ENCODE data around the gene ART4. TPM values are rescaled to one million over a fixed set of nuclear protein-coding genes. Genes with fewer than 3 reads are reported as not detected.
A peak's percentile ranks its signal among the peaks of the same experiment; 100 is the strongest.

Gene ART4, protein sequence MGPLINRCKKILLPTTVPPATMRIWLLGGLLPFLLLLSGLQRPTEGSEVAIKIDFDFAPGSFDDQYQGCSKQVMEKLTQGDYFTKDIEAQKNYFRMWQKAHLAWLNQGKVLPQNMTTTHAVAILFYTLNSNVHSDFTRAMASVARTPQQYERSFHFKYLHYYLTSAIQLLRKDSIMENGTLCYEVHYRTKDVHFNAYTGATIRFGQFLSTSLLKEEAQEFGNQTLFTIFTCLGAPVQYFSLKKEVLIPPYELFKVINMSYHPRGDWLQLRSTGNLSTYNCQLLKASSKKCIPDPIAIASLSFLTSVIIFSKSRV
- total RNA-seq, result 0.98 TPM

DNA sequence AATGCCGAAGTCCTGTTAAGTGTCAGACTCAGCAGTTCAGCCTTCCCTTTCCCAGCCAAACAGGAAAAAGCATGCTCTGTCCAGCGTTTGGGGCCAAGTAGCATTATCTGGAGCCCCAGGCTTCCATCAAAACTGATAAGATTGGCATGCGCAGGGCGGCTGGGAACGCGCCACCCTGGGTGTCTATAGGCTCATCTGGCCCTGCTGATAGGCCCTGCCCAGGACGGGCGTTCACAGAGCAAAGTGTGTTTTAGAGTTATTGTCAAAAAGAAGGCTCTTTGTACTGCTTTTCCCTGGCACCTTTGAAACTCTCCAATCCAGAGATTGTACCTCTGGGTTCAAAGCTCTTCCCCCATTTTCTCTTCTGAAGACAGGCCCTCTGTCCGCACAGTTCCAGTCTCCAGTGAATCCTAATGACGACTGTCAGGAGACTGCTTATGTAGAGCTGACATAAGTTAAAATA lies at the start of gene ART4:
TSS of gene ART4 (minus strand) at position 102 of the 463 bp plus-strand sequence. CDS start 413 bp downstream, outside the sequence.
- Histone ChIP-seq H3K4me3 (no peak within 1 kb of the TSS), H3K36me3 (no peaks in the 10 kb centered on the region), H3K27me3 (no peaks in the 10 kb centered on the region), H3K4me1 (peaks cover 31% of the 10 kb centered on the region), H3K9me3 (no peaks in the 10 kb centered on the region), H3K27ac (peak within 1 kb of the TSS; percentile 22)
- intact Hi-C loops (cut with DNase I), result loop anchor here (5.0 kb wide), 1 partner anchor 424 kb away; no protein-coding TSS in a partner anchor
- no peak for DNase-seq (ENCODE audit: extremely low spot score in 2 of 2)
- TF ChIP-seq POLR2A (IDR thresholded peaks at IDR 0.05) (no peak), POLR2AphosphoS5 (IDR thresholded peaks at IDR 0.05; ENCODE audit: insufficient read depth in 1 of 2, low read depth in 1 of 2) (no peak)
- TF ChIP-seq, protein P1, sequence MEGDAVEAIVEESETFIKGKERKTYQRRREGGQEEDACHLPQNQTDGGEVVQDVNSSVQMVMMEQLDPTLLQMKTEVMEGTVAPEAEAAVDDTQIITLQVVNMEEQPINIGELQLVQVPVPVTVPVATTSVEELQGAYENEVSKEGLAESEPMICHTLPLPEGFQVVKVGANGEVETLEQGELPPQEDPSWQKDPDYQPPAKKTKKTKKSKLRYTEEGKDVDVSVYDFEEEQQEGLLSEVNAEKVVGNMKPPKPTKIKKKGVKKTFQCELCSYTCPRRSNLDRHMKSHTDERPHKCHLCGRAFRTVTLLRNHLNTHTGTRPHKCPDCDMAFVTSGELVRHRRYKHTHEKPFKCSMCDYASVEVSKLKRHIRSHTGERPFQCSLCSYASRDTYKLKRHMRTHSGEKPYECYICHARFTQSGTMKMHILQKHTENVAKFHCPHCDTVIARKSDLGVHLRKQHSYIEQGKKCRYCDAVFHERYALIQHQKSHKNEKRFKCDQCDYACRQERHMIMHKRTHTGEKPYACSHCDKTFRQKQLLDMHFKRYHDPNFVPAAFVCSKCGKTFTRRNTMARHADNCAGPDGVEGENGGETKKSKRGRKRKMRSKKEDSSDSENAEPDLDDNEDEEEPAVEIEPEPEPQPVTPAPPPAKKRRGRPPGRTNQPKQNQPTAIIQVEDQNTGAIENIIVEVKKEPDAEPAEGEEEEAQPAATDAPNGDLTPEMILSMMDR (IDR thresholded peaks at IDR 0.05), result no peak

GRCh38 chr12:14892726-14893505 lies 49.6 kb upstream of the ART4 start:
- Histone ChIP-seq H3K27ac (peak overlapping the region; percentile 55), H3K4me3 (no peak overlapping the region)
- intact Hi-C loops (cut with DNase I), result loop anchor here (5.0 kb wide), 1 partner anchor 46 kb away; no protein-coding TSS in a partner anchor

GRCh38 chr12:14890701-14891100 lies 47.4 kb upstream of the ART4 start:
- intact Hi-C loops (cut with DNase I), result loop anchor here (5.0 kb wide), 1 partner anchor 43 kb away; no protein-coding TSS in a partner anchor
- no peak for DNase-seq (ENCODE audit: extremely low spot score in 2 of 2)
- no peaks in the 10 kb centered on the region for H3K36me3 ChIP-seq
- H3K27ac ChIP-seq, result no peak overlapping the region
- no peak for TF ChIP-seq POLR2AphosphoS5 (IDR thresholded peaks at IDR 0.05; ENCODE audit: insufficient read depth in 1 of 2, low read depth in 1 of 2)
- TF ChIP-seq, protein P1 (IDR thresholded peaks at IDR 0.05), result no peak
- no peak for TF ChIP-seq POLR2A (IDR thresholded peaks at IDR 0.05)
- H3K4me3 ChIP-seq, result no peak overlapping the region
- H3K27me3 ChIP-seq, result no peaks in the 10 kb centered on the region
- H3K9me3 ChIP-seq, result no peaks in the 10 kb centered on the region
- H3K4me1 ChIP-seq, result peaks cover 19% of the 10 kb centered on the region

More at GRCh38 chr12:14892726-14893505, 49.6 kb upstream of the ART4 start:
- Histone ChIP-seq H3K4me1 (peaks cover 6% of the 10 kb centered on the region), H3K9me3 (no peaks in the 10 kb centered on the region), H3K27me3 (no peaks in the 10 kb centered on the region), H3K36me3 (no peaks in the 10 kb centered on the region)
- TF ChIP-seq POLR2A (IDR thresholded peaks at IDR 0.05) (no peak), POLR2AphosphoS5 (IDR thresholded peaks at IDR 0.05; ENCODE audit: insufficient read depth in 1 of 2, low read depth in 1 of 2) (peak in 1 of 2 donors; percentile 27)
- DNase-seq (ENCODE audit: extremely low spot score in 2 of 2), result no peak

DNA sequence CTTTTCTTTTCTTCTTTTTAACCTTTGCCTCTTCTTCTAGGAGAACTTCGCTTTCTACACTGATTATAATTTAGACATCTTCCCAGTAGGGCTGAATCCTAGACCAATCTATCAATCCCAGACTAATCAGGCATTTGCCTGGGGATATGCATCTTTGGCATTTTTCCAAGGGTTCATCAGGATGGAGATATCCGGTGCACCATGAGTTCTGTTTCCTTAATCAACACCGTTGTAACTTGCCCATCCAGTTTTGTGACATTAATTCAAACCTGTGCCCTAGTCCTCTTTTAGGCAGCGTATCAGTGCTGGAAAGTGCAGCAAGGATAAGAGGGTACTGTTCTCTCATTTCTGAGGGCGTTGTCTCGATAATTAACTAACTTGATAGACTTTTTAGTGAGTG lies 42.9 kb upstream of the ART4 start:
- intact Hi-C loops (cut with DNase I), result loop anchor here (10.0 kb wide), 1 partner anchor 111 kb away; a partner anchor contains a TSS
- peak overlapping the region in 1 of 2 donors; percentile 39 for H3K4me3 ChIP-seq
- DNase-seq (ENCODE audit: extremely low spot score in 2 of 2), result no peak
- no peaks in the 10 kb centered on the region for H3K9me3 ChIP-seq
- no peaks in the 10 kb centered on the region for H3K27me3 ChIP-seq
- H3K36me3 ChIP-seq, result peaks cover 0 to 4% of the 10 kb centered on the region in 2 donors
- H3K27ac ChIP-seq, result peak overlapping the region; percentile 85
- TF ChIP-seq POLR2A (IDR thresholded peaks at IDR 0.05) (no peak), POLR2AphosphoS5 (IDR thresholded peaks at IDR 0.05; ENCODE audit: insufficient read depth in 1 of 2, low read depth in 1 of 2) (no peak)
- TF ChIP-seq, protein P1 (IDR thresholded peaks at IDR 0.05), result no peak
- peaks cover 13% of the 10 kb centered on the region for H3K4me1 ChIP-seq

GRCh38 chr12:14885718-14886221 lies 42.4 kb upstream of the ART4 start, which contains the start of gene MGP:
Gene MGP (minus strand): TSS chr12:14885854. CDS start chr12:14885791, 63 bp downstream.
- peaks cover 13% of the 10 kb centered on the region for H3K4me1 ChIP-seq
- H3K27me3 ChIP-seq, result no peaks in the 10 kb centered on the region
- TF ChIP-seq, protein P1 (IDR thresholded peaks at IDR 0.05), result no peak
- TF ChIP-seq POLR2A (IDR thresholded peaks at IDR 0.05), result peak in 1 of 2 donors; percentile 52
- H3K9me3 ChIP-seq, result no peaks in the 10 kb centered on the region
- H3K4me3 ChIP-seq, result peak within 1 kb of the TSS; percentile 39
- peaks cover 0 to 5% of the 10 kb centered on the region in 2 donors for H3K36me3 ChIP-seq
- peak in 1 of 2 donors; percentile 92 for DNase-seq (ENCODE audit: extremely low spot score in 2 of 2)
- H3K27ac ChIP-seq, result peak within 1 kb of the TSS; percentile 85
- intact Hi-C loops (cut with DNase I), result loop anchor here (10.0 kb wide), 1 partner anchor 111 kb away; a partner anchor contains a TSS
